ENCODE data around the gene BAIAP3.

DNA sequence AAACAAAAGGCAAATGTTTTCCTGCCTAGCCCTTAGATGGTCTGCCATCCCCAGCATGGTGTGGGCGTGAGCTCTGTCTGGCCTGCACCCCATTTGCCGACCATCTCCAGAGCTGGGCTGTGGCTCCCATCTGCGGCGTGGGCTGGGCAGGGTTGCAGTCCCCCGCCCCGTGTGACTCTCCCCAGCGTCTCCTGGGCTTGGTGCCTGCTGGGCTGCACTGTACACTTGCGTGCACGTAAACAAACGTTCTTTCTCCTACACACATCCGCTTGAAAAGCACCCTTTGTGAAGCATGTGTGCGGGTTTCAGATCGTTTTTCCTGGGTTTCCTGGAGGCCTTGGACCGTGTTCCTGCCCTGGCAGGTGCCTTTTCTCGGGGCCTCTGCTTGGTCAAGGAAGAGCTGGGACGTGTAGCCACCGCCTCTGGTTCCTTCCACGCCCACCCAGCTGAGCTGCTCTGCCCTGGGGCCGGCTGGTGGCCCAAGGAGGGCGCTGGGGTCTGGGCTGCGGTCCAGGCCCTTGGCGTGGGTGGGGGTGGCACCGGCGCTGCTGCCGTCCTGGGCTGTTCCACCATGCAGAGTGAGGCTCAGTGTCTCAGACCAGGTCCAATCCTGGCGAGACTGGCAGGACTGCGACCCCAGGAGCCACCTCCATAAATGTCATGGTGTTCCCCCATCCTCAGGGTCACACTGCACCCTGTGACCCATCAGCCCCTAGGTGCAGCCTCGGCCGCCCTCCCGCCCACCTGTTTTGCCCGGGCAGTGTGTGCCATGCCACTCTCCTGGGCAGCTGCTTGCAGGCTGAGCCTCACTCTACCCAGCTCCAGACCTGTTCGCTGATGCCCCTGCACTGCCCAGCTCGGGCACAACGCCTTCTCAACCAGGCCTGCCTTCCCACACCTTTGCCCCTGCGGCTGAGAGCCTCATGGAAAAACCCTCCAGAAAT lies 9.9 kb upstream of the BAIAP3 start:
- TF ChIP-seq POLR2A (IDR thresholded peaks at IDR 0.05): no peak
- TF ChIP-seq, protein P1, sequence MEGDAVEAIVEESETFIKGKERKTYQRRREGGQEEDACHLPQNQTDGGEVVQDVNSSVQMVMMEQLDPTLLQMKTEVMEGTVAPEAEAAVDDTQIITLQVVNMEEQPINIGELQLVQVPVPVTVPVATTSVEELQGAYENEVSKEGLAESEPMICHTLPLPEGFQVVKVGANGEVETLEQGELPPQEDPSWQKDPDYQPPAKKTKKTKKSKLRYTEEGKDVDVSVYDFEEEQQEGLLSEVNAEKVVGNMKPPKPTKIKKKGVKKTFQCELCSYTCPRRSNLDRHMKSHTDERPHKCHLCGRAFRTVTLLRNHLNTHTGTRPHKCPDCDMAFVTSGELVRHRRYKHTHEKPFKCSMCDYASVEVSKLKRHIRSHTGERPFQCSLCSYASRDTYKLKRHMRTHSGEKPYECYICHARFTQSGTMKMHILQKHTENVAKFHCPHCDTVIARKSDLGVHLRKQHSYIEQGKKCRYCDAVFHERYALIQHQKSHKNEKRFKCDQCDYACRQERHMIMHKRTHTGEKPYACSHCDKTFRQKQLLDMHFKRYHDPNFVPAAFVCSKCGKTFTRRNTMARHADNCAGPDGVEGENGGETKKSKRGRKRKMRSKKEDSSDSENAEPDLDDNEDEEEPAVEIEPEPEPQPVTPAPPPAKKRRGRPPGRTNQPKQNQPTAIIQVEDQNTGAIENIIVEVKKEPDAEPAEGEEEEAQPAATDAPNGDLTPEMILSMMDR (IDR thresholded peaks at IDR 0.05): no peak
